ENCODE results near the gene CTBP2. TPM values are rescaled to one million over a fixed set of nuclear protein-coding genes. Genes with fewer than 3 reads are reported as not detected.
"Not testable (repeated sequence)": the region's sequence is repeated elsewhere in the genome, so short reads cannot be mapped to it uniquely, and the experiment has no call there.

Gene CTBP2
- total RNA-seq, 1 donor from 2014 or later: 27.1 TPM

GRCh38 chr10:125066764-125067450 is 93.5 kb downstream of the CTBP2 start:
- no peak for DNase-seq (ENCODE audit: low read depth)

- DNase-seq (ENCODE audit: low read depth): no peak
These were observed 95.5 kb downstream of the CTBP2 start for GRCh38 chr10:125064681-125065492.

DNA sequence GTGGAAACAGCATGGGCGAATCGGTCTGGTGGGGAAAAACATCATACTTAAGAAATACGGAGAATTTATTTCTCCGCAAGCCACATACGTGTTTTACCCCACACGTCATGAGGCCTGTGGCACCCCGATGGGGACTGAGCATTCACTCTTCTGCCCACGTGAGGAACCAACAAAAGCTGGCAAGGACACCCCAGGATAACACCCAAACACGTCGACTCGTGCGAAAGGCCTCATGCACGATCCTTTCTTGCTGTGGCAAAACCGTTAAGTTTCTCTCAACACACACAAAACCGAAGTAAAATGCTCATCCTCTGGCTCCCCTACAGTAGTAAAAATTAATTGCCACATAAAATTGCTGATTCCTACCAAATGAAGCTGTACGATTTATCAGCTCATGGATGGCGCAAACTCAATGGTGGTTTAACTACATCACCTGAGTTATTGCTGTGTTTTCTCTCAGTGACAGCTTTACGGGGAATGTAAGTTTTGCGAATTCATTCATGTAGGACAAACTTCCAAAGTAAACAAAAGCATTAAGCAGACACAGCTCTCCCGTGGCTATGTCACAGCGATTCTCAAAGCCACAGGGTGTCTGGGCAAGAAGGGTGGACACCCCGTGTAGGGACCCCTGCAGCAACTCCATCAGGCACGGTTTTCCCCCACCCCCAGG is 97.0 kb downstream of the CTBP2 start:
- no peak for DNase-seq (ENCODE audit: low read depth)

- no peak for DNase-seq (ENCODE audit: low read depth)
These were observed 97.5 kb downstream of the CTBP2 start for GRCh38 chr10:125062914-125063230.

DNA sequence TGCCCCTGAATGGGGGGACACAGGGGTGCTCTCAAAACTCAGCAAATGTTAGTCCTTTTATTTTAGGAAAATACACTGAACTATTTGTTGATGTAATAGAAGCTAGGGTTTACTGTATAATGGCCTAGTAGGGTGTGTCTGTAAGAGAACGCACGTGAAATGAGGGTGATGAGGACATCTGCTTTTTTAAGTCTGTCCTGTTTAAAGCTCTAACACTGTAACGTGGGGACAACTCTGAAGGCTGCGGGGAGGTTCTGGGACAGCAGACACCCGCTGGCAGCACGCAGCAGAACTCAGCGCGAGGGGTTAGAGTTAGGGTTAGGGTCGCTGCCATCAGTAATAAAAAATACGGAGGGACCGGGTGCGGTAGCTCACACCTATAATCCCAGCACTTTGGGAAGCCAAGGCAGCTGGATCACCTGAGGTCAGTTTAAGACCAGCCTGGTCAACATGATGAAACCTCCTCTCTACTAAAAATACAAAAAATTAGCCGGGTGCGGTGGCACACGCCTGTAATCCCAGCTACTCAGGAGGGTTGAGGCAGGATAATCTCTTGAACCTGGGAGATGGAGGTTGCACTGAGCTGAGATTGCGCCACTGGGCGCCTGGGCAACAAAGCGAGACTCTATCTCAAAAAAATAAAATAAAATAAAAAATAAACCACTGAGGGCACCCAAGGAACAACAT is 98.0 kb downstream of the CTBP2 start:
- DNase-seq (ENCODE audit: low read depth): no peak

- no peak for DNase-seq (ENCODE audit: low read depth)
These were observed 98.7 kb downstream of the CTBP2 start for GRCh38 chr10:125061557-125062226.

DNA sequence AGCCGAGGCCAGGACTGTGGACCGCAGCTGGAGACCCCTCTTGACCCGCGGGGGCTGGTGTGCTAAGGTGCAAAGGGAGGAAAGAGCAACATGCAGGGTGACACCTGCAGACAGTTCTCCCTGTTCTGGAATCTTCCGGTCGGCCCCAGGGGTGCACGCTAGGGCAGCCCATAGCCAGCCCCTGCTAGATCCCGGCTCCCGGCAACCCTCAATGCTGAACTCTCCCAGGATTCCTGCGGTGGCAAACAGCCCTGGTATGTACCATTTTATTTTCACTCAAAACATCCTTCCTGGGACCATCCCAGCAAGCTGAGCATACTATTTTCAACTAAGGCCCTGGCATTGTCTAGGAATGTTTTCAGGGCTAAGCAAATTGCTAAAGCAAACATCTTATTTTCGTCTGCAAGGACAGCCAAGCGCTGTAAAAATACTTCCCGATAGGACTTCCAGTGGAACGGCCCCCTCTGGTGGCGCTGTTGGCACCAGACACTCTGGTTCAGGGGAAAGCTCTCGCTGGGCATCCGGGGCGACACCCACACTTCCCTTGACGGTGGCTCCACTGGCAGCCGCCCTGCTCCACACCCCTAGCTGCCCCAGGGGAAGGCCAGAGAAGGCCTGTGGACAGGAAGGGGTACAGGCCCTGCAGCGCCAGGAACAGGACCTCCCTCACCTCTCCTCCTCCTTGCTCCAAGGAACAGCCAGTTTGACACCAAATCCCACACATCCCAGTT is 99.4 kb downstream of the CTBP2 start:
- DNase-seq (ENCODE audit: low read depth): peak; percentile 80

DNA sequence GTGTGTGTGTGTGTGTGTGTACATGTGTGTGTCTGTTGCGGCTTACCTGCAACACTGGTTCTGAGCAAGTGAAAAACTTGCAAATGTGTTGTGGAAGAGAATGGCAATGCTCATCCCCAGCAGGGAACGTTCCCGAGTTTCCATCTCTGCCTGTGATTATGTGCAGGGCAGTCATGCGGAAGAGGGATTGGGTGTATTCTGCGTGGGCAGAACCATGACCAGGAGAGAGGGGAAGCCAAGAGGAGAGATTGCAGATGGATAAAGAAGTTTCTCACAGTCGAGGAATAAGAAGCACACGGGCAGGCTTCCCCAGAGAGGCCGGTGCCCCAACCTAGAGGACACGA is 99.9 kb downstream of the CTBP2 start:
- no peak for DNase-seq (ENCODE audit: low read depth)

GRCh38 chr10:125060026-125060425 is 100.3 kb downstream of the CTBP2 start:
- no peak for DNase-seq (ENCODE audit: low read depth)

DNA sequence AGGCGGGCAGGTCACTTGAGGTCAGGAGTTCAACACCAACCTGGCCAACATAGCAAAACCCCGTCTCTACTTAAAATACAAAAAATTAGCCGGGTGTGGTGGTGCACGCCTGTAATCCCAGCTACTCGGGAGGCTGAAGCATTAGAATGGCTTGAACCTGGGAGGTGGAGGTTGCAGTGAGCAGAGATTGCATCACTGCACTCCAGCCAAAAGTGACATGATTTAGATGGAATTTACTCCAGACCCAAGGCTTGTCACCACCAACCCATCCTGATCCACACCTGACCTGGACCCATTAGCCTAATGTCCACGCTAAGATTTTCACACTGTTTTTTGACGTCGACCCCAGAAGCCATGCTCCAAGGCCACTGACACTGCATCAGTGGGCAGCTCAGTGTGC is 101.0 kb downstream of the CTBP2 start:
- not testable (repeated sequence) for DNase-seq (ENCODE audit: low read depth)

- peak; percentile 85 for DNase-seq (ENCODE audit: low read depth)
These were observed 103.0 kb downstream of the CTBP2 start for GRCh38 chr10:125057158-125058001.

- DNase-seq (ENCODE audit: low read depth): no peak
These were observed 103.9 kb downstream of the CTBP2 start for GRCh38 chr10:125056161-125057132.

DNA sequence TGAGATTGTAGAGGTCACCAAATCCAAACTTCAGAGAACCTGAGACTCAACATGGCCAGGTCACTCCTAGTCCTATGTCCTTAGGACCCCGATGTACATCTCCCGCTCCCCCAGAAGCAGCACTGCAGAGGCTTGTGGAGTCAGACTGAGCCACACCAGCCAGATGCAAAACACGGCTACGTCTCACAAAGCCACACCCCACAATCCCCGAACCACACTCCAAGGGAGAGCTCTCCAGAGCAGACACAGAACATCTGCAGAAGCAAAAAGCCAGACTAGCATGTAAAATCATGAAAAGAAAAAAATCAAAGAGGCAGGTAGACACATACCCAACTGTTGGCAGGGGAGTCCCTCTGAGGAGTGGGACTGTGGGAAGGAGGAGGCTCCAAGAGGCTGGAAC is 104.9 kb downstream of the CTBP2 start:
- no peak for DNase-seq (ENCODE audit: low read depth)

DNA sequence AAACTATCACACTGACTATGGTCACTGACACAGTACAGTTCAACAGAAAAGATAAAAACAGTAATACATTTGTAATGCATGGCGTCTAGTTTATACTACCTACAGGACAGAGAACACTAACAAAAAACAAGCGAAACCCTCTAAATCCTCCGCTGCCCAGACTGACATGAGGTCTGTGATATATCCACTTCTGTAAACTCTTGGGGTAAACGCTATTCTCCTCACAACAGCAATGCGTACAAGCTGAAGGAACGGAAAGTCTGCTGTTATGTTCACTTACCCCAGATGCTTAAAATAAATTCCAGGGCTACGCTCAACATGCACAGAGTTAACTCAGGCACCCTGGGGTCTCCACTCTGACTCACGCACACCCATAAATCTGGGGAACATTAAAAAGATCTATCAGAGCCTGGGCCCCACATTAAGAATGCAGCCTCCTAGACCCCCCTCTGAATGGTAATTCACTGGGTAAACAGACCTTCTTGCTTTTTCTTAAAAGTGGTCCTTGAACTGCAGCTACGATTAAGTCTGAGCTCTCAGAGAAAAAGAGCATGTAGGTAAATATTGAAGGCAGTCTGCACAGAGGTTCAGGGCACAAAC is 105.6 kb downstream of the CTBP2 start:
- DNase-seq (ENCODE audit: low read depth): no peak

- peak; percentile 62 for DNase-seq (ENCODE audit: low read depth)
These were observed 106.1 kb downstream of the CTBP2 start for GRCh38 chr10:125054216-125054615.

DNA sequence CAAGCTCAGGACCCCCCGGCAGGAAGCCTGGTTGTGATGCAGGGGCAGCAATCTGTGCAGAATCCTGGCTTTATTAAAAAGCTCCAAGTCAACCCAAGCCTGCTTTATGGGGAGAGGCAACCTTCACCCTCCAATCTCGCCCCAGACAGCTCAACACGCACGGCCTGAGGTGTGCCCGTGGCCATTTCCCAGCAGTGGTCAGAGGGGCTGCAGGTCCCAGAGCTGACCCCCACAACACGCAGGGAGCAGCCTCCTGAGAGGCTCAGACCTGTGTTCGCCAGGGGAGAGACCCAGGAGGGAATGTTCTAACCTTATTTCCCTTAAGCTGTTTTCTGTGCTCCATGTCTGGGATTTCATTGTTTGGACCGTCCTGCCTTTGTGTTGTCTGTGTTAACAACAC is 108.2 kb downstream of the CTBP2 start:
- no peak for DNase-seq (ENCODE audit: low read depth)

DNA sequence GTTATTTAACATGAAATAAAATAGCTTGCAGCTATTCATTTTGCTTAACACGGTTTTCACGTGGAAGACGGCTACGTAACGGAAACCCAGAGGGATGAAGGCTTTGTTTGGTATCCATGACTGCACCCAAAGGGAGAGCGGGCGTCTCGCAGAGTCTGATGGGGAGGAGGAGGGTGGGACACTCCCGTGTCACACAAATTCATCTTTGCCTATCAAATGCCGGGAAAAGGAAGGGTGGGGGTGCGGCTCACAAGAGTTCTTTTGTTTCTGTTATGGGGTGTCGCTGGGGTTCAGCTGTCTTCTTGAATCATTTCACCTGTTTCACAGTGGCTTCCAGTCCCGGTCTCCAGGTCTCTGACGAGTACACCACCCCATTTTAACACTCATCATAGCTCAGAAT is 110.0 kb downstream of the CTBP2 start:
- DNase-seq (ENCODE audit: low read depth): no peak
